Measurements from ENCODE around the gene SPR. TPM values are rescaled to one million over a fixed set of nuclear protein-coding genes. Genes with fewer than 3 reads are reported as not detected.

The SPR gene
- total and polyA plus RNA-seq, 9 of the 15 experiments (the other 6 are each of a cell fraction or from before 2014, with no cell fraction given), result 7.7 to 38.3 (median 26.3) TPM

DNA sequence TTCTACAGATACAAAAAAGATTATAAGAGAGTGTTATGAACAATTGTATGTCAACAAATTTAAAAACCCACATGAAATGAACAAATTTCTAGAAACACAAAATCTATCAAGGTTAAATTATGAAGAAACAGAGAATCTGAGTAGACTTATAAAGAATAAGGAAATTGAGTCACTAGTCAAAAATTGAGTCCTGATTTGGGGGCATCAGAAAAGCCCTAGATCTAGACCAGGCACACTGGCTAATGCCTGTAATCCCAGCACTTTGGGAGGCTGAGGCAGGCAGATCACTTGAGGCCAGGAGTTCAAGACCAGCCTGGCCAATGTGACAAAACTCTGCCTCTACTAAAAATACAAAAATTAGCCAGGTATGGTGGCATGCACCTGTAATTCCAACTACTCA, 15.3 kb upstream of the SPR start (continued):
- no peak for TF ChIP-seq ZNF124 (CRISPR knock-in tag; IDR thresholded peaks at IDR 0.05)
- TF ChIP-seq ZBTB43 (CRISPR knock-in tag; IDR thresholded peaks at IDR 0.05), result no peak
- no peak for TF ChIP-seq ARID3A (IDR thresholded peaks at IDR 0.05; ENCODE audit: borderline replicate concordance, low read depth, low read length)
- TF ChIP-seq MLX (CRISPR knock-in tag; conservative IDR thresholded peaks at IDR 0.05), result no peak
- TF ChIP-seq PATZ1 (CRISPR knock-in tag; IDR thresholded peaks at IDR 0.05; ENCODE audit: borderline replicate concordance), result no peak
- TF ChIP-seq GTF2A2 (tag; IDR thresholded peaks at IDR 0.05), result no peak
- TF ChIP-seq, protein P1, sequence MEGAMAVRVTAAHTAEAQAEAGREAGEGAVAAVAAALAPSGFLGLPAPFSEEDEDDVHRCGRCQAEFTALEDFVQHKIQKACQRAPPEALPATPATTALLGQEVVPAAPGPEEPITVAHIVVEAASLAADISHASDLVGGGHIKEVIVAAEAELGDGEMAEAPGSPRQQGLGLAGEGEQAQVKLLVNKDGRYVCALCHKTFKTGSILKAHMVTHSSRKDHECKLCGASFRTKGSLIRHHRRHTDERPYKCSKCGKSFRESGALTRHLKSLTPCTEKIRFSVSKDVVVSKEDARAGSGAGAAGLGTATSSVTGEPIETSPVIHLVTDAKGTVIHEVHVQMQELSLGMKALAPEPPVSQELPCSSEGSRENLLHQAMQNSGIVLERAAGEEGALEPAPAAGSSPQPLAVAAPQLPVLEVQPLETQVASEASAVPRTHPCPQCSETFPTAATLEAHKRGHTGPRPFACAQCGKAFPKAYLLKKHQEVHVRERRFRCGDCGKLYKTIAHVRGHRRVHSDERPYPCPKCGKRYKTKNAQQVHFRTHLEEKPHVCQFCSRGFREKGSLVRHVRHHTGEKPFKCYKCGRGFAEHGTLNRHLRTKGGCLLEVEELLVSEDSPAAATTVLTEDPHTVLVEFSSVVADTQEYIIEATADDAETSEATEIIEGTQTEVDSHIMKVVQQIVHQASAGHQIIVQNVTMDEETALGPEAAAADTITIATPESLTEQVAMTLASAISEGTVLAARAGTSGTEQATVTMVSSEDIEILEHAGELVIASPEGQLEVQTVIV (CRISPR knock-in tag; IDR thresholded peaks at IDR 0.05; ENCODE audit: borderline replicate concordance), result no peak
- no peak for TF ChIP-seq ELF4 (CRISPR knock-in tag; IDR thresholded peaks at IDR 0.05)
- TF ChIP-seq, protein P2, sequence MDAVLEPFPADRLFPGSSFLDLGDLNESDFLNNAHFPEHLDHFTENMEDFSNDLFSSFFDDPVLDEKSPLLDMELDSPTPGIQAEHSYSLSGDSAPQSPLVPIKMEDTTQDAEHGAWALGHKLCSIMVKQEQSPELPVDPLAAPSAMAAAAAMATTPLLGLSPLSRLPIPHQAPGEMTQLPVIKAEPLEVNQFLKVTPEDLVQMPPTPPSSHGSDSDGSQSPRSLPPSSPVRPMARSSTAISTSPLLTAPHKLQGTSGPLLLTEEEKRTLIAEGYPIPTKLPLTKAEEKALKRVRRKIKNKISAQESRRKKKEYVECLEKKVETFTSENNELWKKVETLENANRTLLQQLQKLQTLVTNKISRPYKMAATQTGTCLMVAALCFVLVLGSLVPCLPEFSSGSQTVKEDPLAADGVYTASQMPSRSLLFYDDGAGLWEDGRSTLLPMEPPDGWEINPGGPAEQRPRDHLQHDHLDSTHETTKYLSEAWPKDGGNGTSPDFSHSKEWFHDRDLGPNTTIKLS (IDR thresholded peaks at IDR 0.05; ENCODE audit: borderline replicate concordance, low read depth), result no peak
- TF ChIP-seq, protein P3, sequence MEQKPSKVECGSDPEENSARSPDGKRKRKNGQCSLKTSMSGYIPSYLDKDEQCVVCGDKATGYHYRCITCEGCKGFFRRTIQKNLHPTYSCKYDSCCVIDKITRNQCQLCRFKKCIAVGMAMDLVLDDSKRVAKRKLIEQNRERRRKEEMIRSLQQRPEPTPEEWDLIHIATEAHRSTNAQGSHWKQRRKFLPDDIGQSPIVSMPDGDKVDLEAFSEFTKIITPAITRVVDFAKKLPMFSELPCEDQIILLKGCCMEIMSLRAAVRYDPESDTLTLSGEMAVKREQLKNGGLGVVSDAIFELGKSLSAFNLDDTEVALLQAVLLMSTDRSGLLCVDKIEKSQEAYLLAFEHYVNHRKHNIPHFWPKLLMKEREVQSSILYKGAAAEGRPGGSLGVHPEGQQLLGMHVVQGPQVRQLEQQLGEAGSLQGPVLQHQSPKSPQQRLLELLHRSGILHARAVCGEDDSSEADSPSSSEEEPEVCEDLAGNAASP (IDR thresholded peaks at IDR 0.05), result no peak
- no peak for TF ChIP-seq ERF (CRISPR knock-in tag; IDR thresholded peaks at IDR 0.05)

Data from K562 (cell line).